Measurements from ENCODE around the gene RHBG. TPM values are rescaled to one million over a fixed set of nuclear protein-coding genes. Genes with fewer than 3 reads are reported as not detected.

The RHBG gene
- total and polyA plus RNA-seq, 2 experiments from 2014 or later = 1.2 to 1.6 TPM

DNA sequence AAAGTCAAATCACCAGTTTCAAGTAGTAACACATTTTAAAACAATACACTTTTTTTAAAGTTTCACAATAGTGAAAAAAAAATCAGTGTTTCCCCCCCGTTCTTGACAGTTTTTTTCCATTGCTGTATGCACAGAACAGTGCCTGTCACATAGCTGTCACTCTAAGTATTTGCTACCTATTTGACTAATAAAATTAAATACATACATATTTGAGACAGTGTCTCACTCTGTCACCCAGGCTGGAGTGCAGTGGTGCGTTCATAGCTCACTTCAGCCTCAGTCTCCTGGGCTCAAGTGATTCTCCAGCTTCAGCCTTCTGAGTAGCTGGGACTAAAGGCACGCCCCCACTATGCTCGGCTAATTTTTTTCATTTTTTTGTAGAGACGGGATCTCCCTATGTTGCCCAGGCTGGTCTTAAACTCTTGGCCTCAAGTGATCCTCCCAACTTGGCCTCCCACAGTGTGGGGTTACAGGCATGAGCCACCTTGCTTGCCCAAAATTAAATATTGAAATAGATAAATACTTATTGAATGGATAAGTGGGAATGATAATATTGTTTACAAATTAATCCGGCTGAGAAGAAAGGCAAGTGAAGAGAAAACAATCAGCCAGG lies 12.6 kb upstream of the RHBG start (continued):
- TF ChIP-seq ZNF462 (CRISPR knock-in tag; IDR thresholded peaks at IDR 0.05) = no peak
- no peak for TF ChIP-seq POLR2AphosphoS5 (IDR thresholded peaks at IDR 0.05; ENCODE audit: low read depth)

DNA sequence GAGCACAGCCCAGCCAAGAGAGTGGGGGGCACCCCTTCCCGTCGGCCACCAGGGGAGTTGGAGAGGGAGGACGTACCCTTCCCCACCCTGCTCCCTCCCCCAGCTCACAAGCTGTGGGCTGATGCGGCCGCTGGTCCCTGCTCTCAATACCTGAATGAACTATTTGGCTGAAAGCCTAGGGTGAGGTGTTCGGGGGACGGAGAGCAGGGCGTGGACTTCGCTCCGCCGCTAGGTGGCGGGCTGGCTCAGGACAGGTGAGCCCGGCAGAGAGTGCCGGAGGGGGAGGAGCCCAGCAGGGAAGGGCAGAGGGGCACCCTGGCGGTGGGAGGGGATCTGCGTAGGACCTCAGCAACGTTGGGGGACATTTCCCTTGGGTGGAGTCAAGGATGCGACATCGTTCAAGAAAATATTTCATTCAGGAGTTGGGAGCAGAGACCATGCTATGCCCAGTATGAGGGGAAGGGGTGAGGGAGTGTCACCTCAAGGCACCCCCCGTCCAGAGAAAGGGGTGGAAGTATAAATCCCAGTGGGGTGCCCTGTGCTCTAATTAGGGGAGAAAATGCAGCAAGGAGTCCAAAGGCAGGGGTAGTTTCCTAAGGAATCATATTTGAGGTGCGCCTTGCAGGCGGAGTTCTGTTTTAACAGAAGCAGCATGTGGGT lies 12.0 kb upstream of the RHBG start:
- Mint-ChIP-seq H3K9me3 (0 out of 3 replicates have a peak, but pooled peaks cover 3% of the 10 kb centered on the region), H3K4me1 (peaks cover 14% of the 10 kb centered on the region), H3K27ac (no peak overlapping the region), H3K4me3 (peak overlapping the region; percentile 69), H3K27me3 (ENCODE audit: insufficient read depth, low read depth, poor library complexity) (no peaks in the 10 kb centered on the region), H3K36me3 (ENCODE audit: low read depth) (no peaks in the 10 kb centered on the region)
- ATAC-seq = peak; percentile 96
- DNase-seq (ENCODE audit: low spot score) = peak; percentile 97
- H2AFZ ChIP-seq = peak overlapping the region; percentile 100
- no peaks in the 10 kb centered on the region for H3K36me3 ChIP-seq (ENCODE audit: insufficient read depth)
- H4K20me1 ChIP-seq (replicated peaks; ENCODE audit: insufficient read depth) = no peaks in the 10 kb centered on the region
- no peaks in the 10 kb centered on the region for H3K9me2 ChIP-seq (ENCODE audit: insufficient read depth)
- 0 out of 2 replicates have a peak overlapping the region, but pooled peaks have one; percentile 22 for H3K27ac ChIP-seq (ENCODE audit: low read depth)
- peak overlapping the region; percentile 88 for H3K4me2 ChIP-seq
- H3K79me2 ChIP-seq (replicated peaks; ENCODE audit: insufficient read depth) = no peaks in the 10 kb centered on the region
- H3K4me1 ChIP-seq (ENCODE audit: insufficient read depth) = 0 out of 2 replicates have a peak, but pooled peaks cover 4% of the 10 kb centered on the region
- TF ChIP-seq, protein P1, sequence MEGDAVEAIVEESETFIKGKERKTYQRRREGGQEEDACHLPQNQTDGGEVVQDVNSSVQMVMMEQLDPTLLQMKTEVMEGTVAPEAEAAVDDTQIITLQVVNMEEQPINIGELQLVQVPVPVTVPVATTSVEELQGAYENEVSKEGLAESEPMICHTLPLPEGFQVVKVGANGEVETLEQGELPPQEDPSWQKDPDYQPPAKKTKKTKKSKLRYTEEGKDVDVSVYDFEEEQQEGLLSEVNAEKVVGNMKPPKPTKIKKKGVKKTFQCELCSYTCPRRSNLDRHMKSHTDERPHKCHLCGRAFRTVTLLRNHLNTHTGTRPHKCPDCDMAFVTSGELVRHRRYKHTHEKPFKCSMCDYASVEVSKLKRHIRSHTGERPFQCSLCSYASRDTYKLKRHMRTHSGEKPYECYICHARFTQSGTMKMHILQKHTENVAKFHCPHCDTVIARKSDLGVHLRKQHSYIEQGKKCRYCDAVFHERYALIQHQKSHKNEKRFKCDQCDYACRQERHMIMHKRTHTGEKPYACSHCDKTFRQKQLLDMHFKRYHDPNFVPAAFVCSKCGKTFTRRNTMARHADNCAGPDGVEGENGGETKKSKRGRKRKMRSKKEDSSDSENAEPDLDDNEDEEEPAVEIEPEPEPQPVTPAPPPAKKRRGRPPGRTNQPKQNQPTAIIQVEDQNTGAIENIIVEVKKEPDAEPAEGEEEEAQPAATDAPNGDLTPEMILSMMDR (conservative IDR thresholded peaks at IDR 0.05; ENCODE audit: low read depth in 2 of 2) = peak; percentile 96 to 99
- TF ChIP-seq ETS1 (IDR thresholded peaks at IDR 0.05) (peak; percentile 25; the same call in 1 of the 2 replicates), EZH2phosphoT487 (IDR thresholded peaks at IDR 0.05; ENCODE audit: unreplicated experiment) (no peak), CREB1 (CRISPR knock-in tag; IDR thresholded peaks at IDR 0.05; ENCODE audit: low read depth) (peak; percentile 37; the same call in 1 of the 2 replicates), POLR2AphosphoS5 (IDR thresholded peaks at IDR 0.05; ENCODE audit: low read depth) (0 out of 2 replicates have a peak, but pooled peaks have one; percentile 19)
- H3F3A ChIP-seq (replicated peaks; ENCODE audit: low read depth) = 0 out of 2 replicates have a peak, but pooled peaks cover 4% of the 10 kb centered on the region
- H3K4me3 ChIP-seq = peak overlapping the region; percentile 62
- H3K27me3 ChIP-seq (ENCODE audit: insufficient read depth) = no peaks in the 10 kb centered on the region

Measured in GM23338 (cell line).